HG03521 (cell line): Measurements from ENCODE around the gene COPZ1.

Experiments used
- ATAC-seq: cut with Tn5 transposase; IDR thresholded peaks from one replicate; pipeline ENCODE4 v1.9.1; 2021; ENCODE audit warnings: mild to moderate bottlenecking, moderate library complexity; ENCODE audit not compliant: unreplicated experiment

Gene COPZ1

DNA sequence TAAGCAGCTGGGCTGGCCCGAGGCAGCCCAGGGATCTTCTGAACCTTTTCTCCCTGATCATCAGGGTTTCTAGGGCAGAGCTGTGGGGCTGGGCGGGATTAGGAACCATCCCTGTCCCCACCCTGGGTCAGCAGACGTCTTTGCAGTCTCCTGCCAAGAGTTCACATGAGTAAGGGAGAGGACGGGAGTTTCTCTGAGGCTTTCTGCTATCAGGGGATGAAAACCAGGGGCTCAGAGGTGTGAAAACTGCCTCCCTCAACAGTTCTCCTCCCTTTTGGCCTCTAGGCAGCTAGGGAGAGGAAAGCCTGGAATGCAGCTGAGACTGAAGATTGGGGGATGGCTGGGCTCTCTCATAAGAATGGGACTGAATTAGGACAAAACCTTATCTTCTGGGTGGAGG, 51.7 kb downstream of the COPZ1 start:
- no peak for ATAC-seq

DNA sequence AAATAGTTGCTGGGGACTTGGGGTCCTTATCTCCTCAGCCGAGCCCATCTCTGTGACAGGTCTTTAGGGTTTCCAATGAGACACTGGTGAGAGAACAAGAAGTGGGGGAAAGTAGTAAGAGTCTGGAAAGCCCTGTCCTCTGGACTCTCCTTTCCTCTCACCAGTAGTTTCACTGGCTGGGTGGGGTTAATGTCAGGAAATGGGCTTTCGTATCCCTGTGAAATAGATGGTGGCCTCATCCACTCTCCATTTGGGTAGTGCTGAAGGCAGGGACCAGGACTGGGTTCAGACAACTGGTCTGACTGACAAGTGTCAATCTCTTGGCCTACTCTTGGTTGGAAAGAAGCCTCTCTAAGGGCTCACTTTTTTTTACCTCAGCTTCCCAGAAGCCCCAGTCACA, 52.1 kb downstream of the COPZ1 start:
- no peak for ATAC-seq

DNA sequence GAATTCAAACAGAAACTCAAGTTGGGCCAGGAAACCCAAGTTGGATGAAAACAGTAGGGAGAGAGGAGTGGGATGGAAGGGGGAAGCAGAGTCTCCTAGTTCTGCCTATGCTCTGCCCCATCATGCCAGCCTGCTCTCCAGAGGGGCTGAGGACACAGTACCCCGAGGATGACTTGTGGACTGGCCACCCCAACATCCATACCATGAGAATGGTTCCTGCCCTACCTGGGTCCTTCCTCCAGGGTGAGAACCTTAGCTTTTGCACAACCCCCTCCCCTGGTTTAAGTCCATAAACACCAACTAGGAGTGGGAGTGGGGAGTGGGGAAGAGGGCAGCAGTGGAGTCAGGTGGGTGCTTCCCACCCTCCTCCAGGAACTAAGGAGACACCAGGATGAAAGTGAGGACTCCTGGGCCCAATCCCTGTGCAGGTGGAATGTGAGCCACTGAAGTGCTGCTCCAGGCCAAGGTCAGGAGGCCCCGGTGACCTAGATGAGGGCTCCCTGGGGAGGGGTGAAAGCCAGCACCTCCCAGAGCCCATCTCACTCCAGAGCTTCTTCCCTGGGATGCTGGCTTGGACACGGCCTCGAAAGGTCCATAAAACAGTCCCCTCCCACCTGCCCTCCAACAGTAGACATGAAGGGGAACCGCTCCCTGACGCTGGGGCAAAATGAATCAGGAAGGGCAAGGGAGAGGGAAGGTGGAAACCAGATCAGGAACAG, 53.0 kb downstream of the COPZ1 start:
- no peak for ATAC-seq

DNA sequence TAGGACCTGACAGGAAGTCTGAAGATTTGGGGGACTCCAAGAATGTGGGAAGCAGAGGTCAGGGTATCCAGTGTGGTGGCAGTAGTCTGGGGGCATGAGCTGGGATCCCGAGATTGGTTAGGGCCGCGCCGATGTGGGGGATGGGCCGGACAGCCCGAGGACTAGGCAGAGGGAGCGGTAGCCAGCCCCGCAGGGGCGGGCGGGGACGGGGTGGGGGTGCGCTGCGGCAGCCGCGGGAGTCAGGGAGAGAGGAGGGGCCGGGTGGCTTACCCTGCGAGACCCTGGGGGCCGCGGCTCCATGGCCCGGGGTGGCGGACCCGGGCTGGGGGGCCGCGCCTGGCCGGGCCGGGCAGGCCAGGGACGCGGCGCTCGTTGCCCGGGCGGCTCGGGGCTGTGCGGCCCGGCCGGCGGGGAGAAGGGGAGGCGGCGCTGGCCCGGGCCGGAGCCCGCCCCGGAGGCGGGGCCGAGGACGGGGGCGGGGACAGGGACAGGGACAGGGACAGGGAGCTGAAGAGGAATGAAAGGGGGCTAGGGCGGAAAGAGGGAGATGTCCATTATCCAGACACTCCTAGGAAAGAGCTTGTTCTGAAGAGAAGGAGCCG, 54.0 kb downstream of the COPZ1 start:
- peak; percentile 46 for ATAC-seq

DNA sequence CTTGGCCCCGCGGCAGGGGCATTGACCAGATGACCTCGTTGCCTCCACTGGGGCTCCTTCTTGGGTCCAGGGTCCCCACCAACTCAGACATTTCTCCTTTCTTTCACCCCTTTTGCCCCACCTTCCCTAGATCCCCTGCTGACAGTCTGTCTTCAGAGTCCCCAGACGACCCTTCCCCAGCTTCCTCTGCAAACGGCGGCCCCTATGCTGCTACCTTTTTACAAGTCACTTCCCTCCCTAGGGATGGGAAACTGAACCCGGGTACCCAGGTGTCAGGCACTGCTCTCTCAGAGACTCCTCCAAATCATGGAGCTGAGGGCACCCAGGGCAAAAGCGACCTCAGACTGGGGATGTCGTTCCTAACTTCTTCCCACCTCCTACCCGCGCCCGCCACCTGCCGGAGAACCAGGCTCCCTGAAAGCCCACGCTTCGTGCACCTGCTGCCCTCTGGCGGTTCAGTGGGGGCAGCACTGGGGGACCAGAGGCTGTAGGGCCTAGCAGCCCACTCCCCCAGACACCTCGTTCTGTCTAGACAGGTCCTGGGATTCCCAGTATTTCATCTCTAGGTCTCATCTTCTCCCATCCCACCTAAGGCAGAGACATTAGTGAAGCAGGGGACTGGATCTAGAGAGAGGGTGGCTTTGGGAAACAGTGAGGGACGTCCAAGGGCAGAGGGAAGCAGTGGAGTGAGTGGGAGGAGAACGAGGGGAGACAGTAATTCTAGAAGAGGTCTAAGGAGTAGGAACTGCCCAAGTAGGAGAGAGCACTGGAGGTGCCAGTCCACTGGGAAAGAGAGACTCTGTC, 54.7 kb downstream of the COPZ1 start:
- ATAC-seq, result peak; percentile 87

DNA sequence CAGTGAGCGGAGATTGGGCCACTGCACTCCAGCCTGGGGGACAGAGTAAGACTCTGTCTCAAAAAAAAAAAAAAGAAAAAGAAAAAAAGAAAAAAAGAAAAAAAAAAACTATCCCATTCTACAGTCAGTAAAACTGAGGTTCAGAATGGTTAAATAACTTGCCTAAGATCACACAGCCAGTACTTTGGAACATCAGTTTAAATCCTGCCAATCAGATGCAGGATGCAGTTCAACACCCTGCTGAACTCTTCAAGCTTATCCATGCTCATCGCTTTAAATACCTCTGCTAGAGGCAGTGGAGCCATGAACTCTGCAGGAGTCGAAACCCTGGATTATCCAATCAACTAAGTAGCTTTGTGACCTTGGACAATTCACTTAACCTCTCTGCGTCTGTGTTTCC, 56.2 kb downstream of the COPZ1 start:
- ATAC-seq, result no peak

DNA sequence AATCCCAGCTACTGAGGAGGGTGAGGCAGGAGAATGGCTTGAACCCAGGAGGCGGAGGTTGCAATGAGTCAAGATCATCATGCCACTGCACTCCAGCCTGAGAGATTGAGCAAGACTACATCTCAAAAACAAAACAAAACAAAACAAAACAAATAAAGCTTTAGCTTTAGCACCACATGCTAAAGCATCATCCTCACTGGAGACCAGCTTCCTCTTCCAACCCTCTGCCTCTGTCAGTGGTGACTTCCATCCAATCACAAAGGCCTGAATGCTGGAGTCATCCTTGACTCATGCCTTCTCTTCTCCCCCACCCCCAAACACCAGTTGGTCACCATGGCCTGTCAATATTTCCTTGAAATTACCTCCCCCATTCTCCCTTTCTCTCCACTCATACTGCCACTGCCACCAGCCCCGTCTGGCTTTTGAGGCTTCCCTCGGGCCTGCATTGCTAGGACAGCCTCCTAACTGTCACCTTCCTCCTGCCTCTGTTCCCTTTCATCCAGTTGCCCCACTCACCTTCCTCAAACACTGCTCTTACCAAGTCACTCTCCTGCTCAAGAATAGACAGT, 58.2 kb downstream of the COPZ1 start:
- ATAC-seq, result no peak

DNA sequence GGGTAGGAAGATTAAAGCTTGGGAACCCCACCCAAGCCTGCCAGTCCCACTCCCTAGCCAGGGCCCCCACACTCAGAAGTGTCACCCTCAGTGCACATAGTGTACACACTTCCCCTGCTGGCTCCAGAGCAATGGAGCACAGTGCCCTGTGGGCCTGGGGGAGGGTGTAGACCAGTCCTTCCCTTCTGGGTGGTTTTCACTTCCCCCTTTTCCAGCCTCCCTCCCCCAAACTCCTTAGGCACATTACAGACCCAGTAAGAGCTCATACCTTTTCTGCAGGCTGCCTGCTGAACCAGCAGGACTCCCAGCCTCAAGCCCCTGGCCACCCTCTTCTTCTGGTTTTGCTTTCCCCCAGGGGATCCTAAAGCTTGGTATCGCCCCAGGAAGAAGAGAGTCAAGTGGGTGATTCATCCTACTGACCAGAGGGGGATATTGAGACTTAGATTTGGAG, 59.7 kb downstream of the COPZ1 start, which contains the start of gene ZNF385A:
Gene ZNF385A (minus strand): TSS at position 143 of the 451 bp plus-strand sequence. CDS start 219 bp downstream, outside the sequence.
- ATAC-seq, result no peak

DNA sequence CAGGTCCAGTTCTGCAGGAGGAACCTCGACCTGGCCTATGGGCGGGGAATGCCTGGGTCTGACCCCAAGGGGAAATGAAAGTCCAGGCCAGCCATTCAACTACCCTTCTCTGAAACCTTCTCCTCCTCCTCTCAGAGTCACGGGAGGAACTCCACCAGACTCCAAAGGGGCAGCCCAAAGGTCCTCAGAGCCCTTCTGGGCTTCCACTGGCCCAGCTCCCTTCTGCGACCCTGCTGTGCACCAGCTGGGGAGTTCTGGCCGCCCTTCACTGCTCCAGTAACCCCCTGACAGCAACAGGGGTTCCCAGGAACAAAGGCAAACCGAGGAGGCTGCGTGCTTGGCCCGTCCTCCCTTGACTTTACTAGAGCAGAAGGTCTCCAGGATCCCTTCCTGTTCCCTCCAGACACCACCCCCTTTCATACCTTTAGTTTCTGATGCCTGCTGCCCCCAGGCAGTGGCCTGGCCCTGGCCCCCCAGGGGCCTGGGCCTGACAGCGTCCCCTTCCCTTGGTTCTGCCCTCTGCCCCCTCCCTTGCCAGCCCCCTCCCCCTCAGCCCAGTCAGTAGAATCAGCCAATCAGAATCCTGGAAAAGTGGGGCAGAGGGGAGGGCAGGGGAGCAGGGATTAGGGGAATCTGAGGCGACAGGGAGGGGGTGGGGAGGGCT, 60.5 kb downstream of the COPZ1 start:
- ATAC-seq, result no peak

DNA sequence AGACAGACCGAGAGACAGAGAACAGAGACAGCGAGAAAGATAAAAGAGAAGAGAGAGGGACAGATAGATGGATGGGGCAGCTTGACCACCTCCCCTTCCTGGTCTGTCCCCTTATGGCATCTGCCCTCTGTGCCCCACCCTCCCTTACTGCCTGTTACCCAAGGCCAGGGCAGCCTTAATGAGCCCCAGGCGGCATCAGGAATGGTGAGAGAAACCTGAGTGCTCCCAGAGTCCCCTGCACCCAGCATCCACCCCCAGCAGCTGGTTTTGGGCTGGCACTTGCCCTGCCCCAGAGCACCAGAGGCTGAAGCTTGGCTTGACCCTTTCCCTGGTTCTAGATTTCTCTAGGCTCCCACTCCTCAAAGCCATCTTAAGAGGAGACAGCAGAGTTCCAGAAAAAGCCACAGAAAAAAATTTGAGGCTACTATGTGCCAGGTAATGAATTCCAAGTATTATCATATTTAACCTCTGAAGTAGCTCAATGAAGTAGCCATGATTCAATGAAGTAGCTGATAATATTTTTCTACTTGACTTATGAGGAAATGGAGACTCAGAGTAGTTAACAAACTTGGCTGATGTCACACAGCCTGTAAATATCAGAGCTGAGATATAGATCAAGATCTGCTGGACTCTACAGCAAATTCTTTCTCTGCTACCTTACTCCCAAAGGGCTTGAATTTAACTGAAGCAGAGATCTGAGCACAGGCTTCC, 61.6 kb downstream of the COPZ1 start:
- ATAC-seq, result no peak

DNA sequence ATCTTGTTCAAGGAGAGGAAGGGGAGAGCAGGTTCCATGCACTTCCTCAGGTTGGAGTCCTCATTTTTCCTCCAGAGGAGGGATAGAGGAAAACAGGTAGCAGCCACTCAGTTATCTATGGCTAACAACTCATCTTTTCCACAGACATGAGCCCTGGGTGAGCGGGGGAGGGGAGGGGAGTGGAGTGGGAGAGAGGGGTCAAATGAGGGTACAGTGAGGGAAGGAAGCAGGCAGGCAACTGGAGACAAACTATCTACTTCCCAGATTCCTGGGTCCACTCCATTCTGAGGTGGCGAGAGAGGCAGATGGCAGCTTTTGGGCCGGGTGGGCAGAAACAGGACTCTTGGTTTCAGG, 62.2 kb downstream of the COPZ1 start:
- ATAC-seq, result no peak

DNA sequence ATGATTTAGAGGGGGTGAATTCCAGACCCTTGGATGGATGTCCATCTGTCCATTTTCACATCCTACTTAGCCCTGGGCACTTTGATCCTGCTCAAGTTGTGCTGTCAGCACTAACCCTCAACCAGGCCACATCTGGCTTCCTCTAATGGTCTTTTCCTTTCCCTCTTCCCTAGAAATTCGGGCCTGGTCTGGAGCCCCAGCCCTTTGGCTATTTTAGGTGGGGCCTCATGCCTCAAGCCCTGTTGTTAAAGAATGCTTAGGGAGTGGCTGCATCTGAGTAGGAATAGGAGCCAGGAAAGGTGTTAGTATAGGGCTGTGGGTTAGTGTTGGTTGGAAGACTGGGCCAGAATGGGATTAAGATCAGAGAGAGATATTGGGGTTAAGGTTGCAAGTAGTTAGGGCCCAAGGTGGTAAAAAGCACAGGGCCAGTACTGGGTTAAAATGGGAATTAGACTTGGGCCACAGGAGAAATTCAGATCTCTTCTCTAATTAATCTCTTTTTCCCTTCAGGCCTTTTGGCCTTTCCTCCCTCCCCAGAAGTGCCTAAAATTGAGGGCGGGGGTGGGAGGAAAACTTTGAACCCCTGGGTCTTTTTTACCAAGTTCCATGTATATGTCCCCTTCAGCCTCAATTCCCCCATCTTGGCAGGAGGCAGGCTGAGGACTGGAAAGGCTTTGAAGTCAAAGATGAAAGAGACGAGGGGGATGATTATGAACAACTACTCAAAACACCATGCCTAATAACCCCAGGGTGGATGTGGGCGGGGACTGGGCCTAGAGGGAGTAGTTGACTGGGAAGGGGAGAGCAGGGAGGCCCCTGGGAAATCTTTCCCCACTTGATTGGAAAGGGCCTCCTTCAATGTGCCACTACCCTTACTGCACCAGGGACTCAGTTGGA, 63.6 kb downstream of the COPZ1 start:
- no peak for ATAC-seq

DNA sequence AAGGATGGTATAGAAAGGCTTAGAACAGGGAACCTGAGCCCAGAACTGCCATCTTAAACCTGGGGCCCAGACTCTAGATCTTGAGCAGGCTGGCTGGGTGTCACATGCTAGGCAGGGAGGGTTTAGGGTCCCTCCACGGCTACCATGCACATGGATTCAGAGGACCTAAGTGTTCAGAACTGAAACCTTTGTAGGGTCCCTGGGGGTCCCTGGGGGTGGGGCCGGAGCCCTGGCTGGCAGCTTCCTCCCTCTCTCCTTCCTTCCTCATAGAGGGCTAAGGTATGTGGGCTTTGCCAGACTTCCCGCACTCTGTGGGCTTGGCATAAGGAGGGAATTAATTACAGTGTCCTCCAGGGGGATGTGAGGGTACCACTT, 64.2 kb downstream of the COPZ1 start:
- no peak for ATAC-seq

DNA sequence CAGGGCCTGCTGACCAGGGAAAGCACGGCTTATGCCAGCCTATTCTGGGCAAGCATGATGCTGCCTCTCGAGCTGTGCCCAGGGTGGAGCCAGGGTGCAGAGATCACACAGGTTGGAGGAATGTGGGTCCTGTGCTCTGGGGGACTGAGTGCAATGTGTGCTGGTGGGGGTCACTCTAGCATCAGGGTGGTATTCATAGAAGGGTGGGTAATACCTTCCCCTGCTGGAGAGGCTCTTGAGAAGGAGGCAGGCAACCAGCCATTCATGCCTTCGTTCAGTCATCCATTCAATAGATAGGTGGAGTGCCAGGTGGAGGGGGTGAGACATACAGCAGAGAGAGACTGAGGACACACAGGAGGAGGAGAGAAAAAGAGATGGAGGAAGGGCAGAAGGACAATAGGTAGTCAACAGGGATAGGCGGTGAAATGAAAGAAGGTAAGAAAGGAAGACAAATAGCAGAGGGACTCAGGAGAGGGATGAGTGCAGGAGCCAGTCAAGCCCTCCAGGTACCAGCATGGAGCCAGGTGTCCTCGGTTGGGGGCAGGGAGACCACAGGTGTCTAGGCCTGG, 64.8 kb downstream of the COPZ1 start:
- ATAC-seq, result no peak

DNA sequence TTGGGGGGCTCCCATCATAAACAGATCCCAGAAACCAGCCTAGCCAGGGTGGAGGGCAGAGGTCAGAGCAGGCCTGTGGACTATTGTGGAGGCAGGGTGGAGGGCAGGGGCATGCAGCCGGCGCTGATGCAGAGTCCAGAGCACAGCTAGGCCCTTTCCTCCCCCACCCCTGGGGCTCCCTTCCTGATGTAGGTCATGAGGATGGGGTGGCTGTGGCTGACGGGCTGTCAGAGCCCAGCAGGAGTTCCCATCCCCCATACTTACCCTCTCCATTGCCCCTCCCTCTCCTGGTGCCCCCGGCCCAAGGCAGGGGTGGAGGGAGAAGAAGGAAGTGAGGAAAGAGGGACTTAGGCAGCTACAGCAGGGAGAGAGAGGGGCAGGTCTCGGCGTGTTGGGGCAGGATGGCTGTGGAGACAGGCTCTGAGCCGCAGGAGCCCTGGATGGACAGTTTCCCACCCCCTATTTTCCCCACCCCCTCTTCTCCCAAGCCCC, 65.3 kb downstream of the COPZ1 start:
- ATAC-seq, result no peak

DNA sequence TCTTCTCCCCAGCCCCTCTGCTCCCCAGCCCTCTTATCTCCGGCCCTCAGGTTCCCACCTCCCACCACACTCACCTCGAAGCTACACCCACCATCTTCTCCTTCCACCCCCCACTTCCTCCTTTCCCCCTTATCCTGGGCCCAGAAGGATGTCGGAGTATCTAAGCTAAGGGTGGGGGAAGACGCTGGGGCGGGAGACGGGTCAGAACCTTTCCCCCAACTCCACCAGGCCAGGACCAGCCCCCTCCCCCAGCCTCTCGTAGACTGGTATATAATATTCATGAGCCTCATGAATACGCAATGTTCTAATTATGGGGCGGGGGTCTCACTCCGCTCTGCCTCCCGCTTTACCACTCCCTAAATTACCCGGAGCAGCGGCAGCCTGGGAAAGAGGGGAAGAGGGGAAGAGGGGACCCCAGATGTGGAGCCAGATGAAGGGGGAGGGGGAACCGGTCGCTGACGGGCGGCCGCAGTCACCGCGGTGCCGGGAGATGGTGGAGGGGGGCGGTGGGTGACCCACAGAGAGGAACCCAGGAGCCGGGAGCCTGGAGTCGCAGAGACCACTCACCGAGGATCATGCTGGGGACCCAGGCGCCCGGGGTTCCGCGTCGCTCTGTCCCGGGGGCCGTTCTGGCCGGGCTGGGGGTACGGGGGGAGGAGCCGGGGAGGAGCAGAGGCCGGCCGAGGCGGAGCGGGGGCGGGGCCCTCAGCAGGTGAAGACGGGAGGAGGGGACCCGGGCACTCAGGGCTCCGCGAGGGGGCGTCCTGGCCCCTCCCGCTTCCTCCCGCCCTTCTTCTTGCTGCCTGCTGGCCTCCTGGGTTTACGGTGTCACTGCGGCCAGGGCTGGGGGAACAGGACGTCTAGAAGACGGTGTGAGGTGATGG, 66.0 kb downstream of the COPZ1 start:
- peak; percentile 47 for ATAC-seq

DNA sequence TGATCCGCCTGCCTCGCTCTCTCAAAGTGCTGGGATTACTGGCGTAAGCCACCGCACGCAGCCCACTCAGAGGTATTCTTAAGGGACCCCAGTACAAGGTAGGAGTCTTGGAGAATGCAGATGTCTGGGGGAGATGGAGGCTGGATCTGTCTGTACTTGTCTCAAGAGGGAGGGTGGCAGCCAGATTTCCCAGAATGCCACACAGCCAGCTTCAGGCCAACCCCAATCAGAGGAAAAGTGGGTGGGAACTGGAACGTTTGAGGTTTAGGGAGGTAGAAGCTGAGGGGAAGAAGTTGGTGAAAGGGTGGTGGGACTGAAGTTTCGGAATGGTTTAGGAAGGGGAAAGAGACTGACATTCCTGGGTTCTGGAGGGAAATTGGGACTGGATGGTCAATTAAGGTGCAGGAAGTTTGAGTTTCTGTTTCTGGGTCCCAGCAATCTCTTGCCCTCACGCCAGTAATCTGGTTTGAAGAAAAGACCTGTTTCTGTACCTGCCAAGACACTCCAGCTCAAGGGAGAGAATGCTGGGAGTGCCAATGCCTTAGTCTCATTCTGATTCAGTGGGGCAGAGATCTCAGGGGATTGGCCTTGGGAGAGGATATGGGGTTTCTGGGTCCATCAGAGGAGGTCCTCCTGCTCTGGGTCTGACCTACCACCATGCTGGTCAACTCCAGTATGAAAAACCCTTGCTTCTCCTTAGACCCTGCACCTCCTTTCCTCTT, 67.7 kb downstream of the COPZ1 start:
- ATAC-seq, result no peak
